ENCODE data around the gene DRAXIN. TPM values are rescaled to one million over a fixed set of nuclear protein-coding genes. Genes with fewer than 3 reads are reported as not detected.

The DRAXIN gene
- polyA plus RNA-seq, 1 donor from 2014 or later, result 33.5 TPM

DNA sequence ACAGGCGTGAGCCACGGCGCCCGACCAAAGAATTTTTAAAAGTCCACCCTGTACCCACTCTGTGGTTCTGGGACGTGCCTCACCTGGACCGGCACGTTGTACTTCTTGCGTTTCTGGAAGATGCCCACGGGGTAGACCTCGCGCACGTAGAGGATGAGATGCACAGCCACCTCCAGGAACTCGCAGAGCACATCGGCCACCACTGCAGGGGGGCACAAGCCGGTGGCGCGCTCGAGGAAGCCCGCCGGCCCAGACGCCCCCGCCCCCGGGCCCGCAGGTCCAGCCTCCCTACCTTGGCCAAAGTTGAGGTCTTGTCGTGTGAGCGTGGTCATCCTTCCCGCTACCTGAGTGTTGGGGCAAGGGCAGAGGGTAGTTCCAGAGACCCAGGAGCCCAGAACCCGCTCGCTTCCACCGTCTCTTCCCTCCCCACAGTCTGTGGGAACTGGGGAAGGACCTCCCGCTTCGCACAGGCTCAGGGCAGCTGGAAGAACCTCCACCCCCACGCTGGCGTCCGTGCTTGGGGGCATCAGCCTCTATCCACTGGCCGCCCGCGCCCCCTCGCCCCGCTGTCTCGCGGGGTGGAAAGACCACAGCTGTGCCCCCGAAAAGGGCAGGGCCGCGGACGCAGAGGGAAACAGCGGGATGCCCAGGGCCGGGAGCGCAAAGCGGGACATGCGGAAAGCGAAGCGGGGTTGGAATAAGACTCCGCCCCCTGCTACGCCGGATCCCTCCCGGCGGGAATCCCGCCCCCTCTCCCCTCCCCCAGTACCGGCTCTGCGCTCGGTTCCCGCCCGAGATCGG is 11.0 kb upstream of the DRAXIN start:
- TF ChIP-seq, protein P1, sequence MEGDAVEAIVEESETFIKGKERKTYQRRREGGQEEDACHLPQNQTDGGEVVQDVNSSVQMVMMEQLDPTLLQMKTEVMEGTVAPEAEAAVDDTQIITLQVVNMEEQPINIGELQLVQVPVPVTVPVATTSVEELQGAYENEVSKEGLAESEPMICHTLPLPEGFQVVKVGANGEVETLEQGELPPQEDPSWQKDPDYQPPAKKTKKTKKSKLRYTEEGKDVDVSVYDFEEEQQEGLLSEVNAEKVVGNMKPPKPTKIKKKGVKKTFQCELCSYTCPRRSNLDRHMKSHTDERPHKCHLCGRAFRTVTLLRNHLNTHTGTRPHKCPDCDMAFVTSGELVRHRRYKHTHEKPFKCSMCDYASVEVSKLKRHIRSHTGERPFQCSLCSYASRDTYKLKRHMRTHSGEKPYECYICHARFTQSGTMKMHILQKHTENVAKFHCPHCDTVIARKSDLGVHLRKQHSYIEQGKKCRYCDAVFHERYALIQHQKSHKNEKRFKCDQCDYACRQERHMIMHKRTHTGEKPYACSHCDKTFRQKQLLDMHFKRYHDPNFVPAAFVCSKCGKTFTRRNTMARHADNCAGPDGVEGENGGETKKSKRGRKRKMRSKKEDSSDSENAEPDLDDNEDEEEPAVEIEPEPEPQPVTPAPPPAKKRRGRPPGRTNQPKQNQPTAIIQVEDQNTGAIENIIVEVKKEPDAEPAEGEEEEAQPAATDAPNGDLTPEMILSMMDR (IDR thresholded peaks at IDR 0.05; ENCODE audit: poor library complexity, severe bottlenecking), result no peak
- no peak for TF ChIP-seq RAD21 (conservative IDR thresholded peaks at IDR 0.05)
- TF ChIP-seq MXI1 (conservative IDR thresholded peaks at IDR 0.05; ENCODE audit: poor library complexity, severe bottlenecking), result peak; percentile 67
- no peak for TF ChIP-seq POLR2AphosphoS5 (IDR thresholded peaks at IDR 0.05)
- TF ChIP-seq EP300 (conservative IDR thresholded peaks at IDR 0.05; ENCODE audit: poor library complexity, severe bottlenecking), result no peak
- no peak for TF ChIP-seq TAF1 (IDR thresholded peaks at IDR 0.05; ENCODE audit: low read depth)
- peak; percentile 22 for TF ChIP-seq REST (IDR thresholded peaks at IDR 0.05; ENCODE audit: borderline replicate concordance)
- no peak for TF ChIP-seq SMC3 (conservative IDR thresholded peaks at IDR 0.05; ENCODE audit: poor library complexity)
- no peaks in the 10 kb centered on the region for H3K27me3 ChIP-seq (ENCODE audit: insufficient read depth, low read depth, low read length)
- no peaks in the 10 kb centered on the region for H3K36me3 ChIP-seq (ENCODE audit: insufficient read depth, low read length)
- no peaks in the 10 kb centered on the region for H3K9me3 ChIP-seq (ENCODE audit: low read length)
- no peaks in the 10 kb centered on the region for H3K9me2 ChIP-seq (ENCODE audit: insufficient read depth, low read length)
- H3F3A ChIP-seq (ENCODE audit: insufficient read depth, low read length, poor library complexity, severe bottlenecking), result peaks cover 12% of the 10 kb centered on the region
- no peaks in the 10 kb centered on the region for H4K20me1 ChIP-seq (ENCODE audit: insufficient read depth)
- H3K9ac ChIP-seq (ENCODE audit: low read length), result peak overlapping the region; percentile 81
- H3K4me3 ChIP-seq (ENCODE audit: low read length), result peak overlapping the region; percentile 98
- H3K4me2 ChIP-seq (ENCODE audit: low read length), result peak overlapping the region; percentile 78
- H2AFZ ChIP-seq (ENCODE audit: low read depth, low read length), result peak overlapping the region; percentile 45
- H3K27ac ChIP-seq (ENCODE audit: low read length), result peak overlapping the region; percentile 78
- H3K79me2 ChIP-seq (replicated peaks; ENCODE audit: insufficient read depth, low read length), result peaks cover 11% of the 10 kb centered on the region

DNA sequence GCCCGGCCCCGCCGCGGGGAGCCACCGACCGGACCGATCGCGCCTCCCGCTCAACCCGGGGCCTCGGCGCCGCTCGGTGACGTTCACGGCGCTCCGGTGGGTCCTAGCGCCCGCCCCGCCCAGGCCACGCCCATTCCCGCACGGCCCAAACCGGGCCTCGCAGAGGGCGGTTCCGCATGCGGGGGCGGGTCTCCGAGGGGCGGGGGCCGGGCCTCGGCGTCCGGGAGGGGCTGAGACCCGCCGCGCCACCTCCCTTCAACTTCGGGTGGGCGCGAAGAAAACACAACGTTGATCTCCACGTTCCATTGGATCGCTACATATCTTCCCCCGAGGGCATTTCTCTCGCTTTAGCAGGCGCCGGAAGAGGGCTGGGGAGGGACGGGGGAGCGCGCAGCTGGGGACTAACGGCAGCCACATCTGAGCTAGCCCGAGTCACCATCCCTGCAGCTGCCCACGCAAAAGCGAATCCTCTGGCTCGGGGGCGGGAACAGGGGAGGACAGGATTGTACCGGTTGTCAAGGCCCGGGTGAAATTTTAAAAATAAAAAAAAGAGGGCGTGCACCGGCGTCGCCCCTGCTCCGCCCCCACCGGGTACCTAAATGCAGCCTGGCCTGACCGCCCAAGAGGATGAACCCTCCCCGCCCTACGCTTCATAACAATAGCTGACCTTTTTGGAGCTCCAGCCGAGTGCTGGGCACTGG is 10.3 kb upstream of the DRAXIN start, which contains the start of gene MAD2L2:
TSS of gene MAD2L2 (minus strand) at position 78 of the 701 bp plus-strand sequence. CDS start 547 bp downstream, outside the sequence.
- no peaks in the 10 kb centered on the region for H3K9me2 ChIP-seq (ENCODE audit: insufficient read depth, low read length)
- no peaks in the 10 kb centered on the region for H4K20me1 ChIP-seq (ENCODE audit: insufficient read depth)
- H3K27ac ChIP-seq (ENCODE audit: low read length), result peak within 1 kb of the TSS; percentile 78
- H2AFZ ChIP-seq (ENCODE audit: low read depth, low read length), result peak within 1 kb of the TSS; percentile 58
- H3K4me2 ChIP-seq (ENCODE audit: low read length), result peak within 1 kb of the TSS; percentile 78
- no peaks in the 10 kb centered on the region for H3K36me3 ChIP-seq (ENCODE audit: insufficient read depth, low read length)
- peaks cover 19% of the 10 kb centered on the region for H3K79me2 ChIP-seq (replicated peaks; ENCODE audit: insufficient read depth, low read length)
- peak within 1 kb of the TSS; percentile 98 for H3K4me3 ChIP-seq (ENCODE audit: low read length)
- TF ChIP-seq SMC3 (conservative IDR thresholded peaks at IDR 0.05; ENCODE audit: poor library complexity) (no peak), MXI1 (conservative IDR thresholded peaks at IDR 0.05; ENCODE audit: poor library complexity, severe bottlenecking) (peak; percentile 54), EZH2 (IDR thresholded peaks at IDR 0.05; ENCODE audit: borderline replicate concordance, insufficient read depth, low read length, poor library complexity, severe bottlenecking) (no peak), EP300 (conservative IDR thresholded peaks at IDR 0.05; ENCODE audit: poor library complexity, severe bottlenecking) (peak; percentile 50), TAF1 (IDR thresholded peaks at IDR 0.05; ENCODE audit: low read depth) (no peak), REST (IDR thresholded peaks at IDR 0.05; ENCODE audit: borderline replicate concordance) (no peak), RAD21 (conservative IDR thresholded peaks at IDR 0.05) (no peak), POLR2AphosphoS5 (IDR thresholded peaks at IDR 0.05) (peak; percentile 41)
- TF ChIP-seq, protein P1 (IDR thresholded peaks at IDR 0.05; ENCODE audit: poor library complexity, severe bottlenecking), result no peak
- H3K9ac ChIP-seq (ENCODE audit: low read length), result peak within 1 kb of the TSS; percentile 81
- peaks cover 12% of the 10 kb centered on the region for H3F3A ChIP-seq (ENCODE audit: insufficient read depth, low read length, poor library complexity, severe bottlenecking)
- no peaks in the 10 kb centered on the region for H3K9me3 ChIP-seq (ENCODE audit: low read length)
- no peaks in the 10 kb centered on the region for H3K27me3 ChIP-seq (ENCODE audit: insufficient read depth, low read depth, low read length)

Data from neural cell (in vitro differentiated cells).